Endodermal cell (in vitro differentiated cells): ENCODE results near the gene S1PR1. TPM values are rescaled to one million over a fixed set of nuclear protein-coding genes. Genes with fewer than 3 reads are reported as not detected.

Source experiments
- DNase-seq: peaks from one replicate; pipeline ENCODE4 v3.0.0-alpha.2; 2017
- H3K27ac ChIP-seq: 2 replicates; pipeline ENCODE4 v1.5.1; 2013; ENCODE audit warnings: mild to moderate bottlenecking, low read depth, low read length, moderate library complexity
- H3K27me3 ChIP-seq: 2 replicates; pipeline ENCODE4 v1.6.1; 2013; ENCODE audit warnings: mild to moderate bottlenecking, low read length, moderate library complexity; ENCODE audit not compliant: insufficient read depth, control insufficient read depth, poor library complexity, severe bottlenecking
- H3K36me3 ChIP-seq: 2 replicates; pipeline ENCODE4 v1.7.0; 2013; ENCODE audit warnings: mild to moderate bottlenecking, low read length, moderate library complexity; ENCODE audit not compliant: control insufficient read depth, insufficient read depth
- H3K4me1 ChIP-seq: one replicate; pipeline ENCODE4 v1.7.0; 2013; ENCODE audit warnings: low read length; ENCODE audit not compliant: control insufficient read depth, insufficient read depth
- H3K4me3 ChIP-seq: 2 replicates; pipeline ENCODE4 v1.5.1; 2013; ENCODE audit warnings: mild to moderate bottlenecking, low read length, moderate library complexity
- H3K9ac ChIP-seq: 2 replicates; pipeline ENCODE4 v1.6.1; 2013; ENCODE audit warnings: mild to moderate bottlenecking, low read length, moderate library complexity; ENCODE audit not compliant: poor library complexity, severe bottlenecking; ENCODE audit errors: extremely low read depth
- H3K9me3 ChIP-seq: 2 replicates; pipeline ENCODE4 v1.6.1; 2013; ENCODE audit warnings: mild to moderate bottlenecking, low read length, moderate library complexity; ENCODE audit not compliant: control insufficient read depth
- H3K27ac Mint-ChIP-seq: 2 replicates; pipeline ENCODE4 v1.8.0; 2020; ENCODE audit warnings: mixed read lengths
- H3K27me3 Mint-ChIP-seq: 2 replicates; pipeline ENCODE4 v1.8.0; 2021; ENCODE audit warnings: mild to moderate bottlenecking, mixed read lengths; ENCODE audit not compliant: insufficient read depth
- H3K36me3 Mint-ChIP-seq: 2 replicates; pipeline ENCODE4 v1.8.0; 2020; ENCODE audit warnings: low read depth, mixed read lengths
- H3K4me1 Mint-ChIP-seq: 2 replicates; pipeline ENCODE4 v1.8.0; 2020; ENCODE audit warnings: mixed read lengths
- H3K4me3 Mint-ChIP-seq: 2 replicates; pipeline ENCODE4 v1.8.0; 2020; ENCODE audit warnings: mild to moderate bottlenecking, moderate library complexity, mixed read lengths
- H3K9me3 Mint-ChIP-seq: 2 replicates; pipeline ENCODE4 v1.8.0; 2020; ENCODE audit warnings: mild to moderate bottlenecking, mixed read lengths
- WGBS, 2 experiments: methylation state at CpG; one replicate each; pipeline versions ENCODE4 v1.1.5 to v1.1.7; 2013; ENCODE audit warnings: missing lambda C conversion rate in 2 of 2, mixed read lengths in 1 of 2; ENCODE audit not compliant: insufficient coverage in 1 of 2, insufficient read length in 1 of 2; 5-methylcytosine and 5-hydroxymethylcytosine counted together
- total RNA-seq, 2 donors: library from RNA; stranded (reverse); fragmentation: NEBNext Ultra II Directional in 1 of 2; extraction: Animal tissue kit (Norgen Biotek cat#: 25700) in 1 of 2; gene quantifications; 2 replicates in 1 of 2; 3 replicates in 1 of 2; pipeline ENCODE4 v1.2.1, GENCODE V29; 2021
- TF ChIP-seq, protein P1 (sequence below): fragments of 200-600 bp; sonication (generic); conservative IDR thresholded peaks from 2 replicates; pipeline ENCODE4 v1.5.0; 2021; ENCODE audit warnings: antibody characterized with exemption, mild to moderate bottlenecking

The S1PR1 gene
- total RNA-seq, 2 donors from 2014 or later = 0.35 to 0.53 TPM

- Mint-ChIP-seq H3K4me3 (no peak overlapping the region), H3K36me3 (no peaks in the 10 kb centered on the region), H3K27me3 (peaks cover 52% of the 10 kb centered on the region), H3K9me3 (no peaks in the 10 kb centered on the region), H3K4me1 (peaks cover 17% of the 10 kb centered on the region), H3K27ac (no peak overlapping the region)
- WGBS, 2 experiments = 88 to 90% methylated on average over 7 to 10 of the region's 10 CpGs
- H3K4me1 ChIP-seq = no peaks in the 10 kb centered on the region
- peaks cover 34% of the 10 kb centered on the region for H3K27me3 ChIP-seq
- H3K36me3 ChIP-seq = no peaks in the 10 kb centered on the region
- TF ChIP-seq, protein P1, sequence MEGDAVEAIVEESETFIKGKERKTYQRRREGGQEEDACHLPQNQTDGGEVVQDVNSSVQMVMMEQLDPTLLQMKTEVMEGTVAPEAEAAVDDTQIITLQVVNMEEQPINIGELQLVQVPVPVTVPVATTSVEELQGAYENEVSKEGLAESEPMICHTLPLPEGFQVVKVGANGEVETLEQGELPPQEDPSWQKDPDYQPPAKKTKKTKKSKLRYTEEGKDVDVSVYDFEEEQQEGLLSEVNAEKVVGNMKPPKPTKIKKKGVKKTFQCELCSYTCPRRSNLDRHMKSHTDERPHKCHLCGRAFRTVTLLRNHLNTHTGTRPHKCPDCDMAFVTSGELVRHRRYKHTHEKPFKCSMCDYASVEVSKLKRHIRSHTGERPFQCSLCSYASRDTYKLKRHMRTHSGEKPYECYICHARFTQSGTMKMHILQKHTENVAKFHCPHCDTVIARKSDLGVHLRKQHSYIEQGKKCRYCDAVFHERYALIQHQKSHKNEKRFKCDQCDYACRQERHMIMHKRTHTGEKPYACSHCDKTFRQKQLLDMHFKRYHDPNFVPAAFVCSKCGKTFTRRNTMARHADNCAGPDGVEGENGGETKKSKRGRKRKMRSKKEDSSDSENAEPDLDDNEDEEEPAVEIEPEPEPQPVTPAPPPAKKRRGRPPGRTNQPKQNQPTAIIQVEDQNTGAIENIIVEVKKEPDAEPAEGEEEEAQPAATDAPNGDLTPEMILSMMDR = no peak
- H3K9ac ChIP-seq = no peak overlapping the region
- H3K4me3 ChIP-seq = no peak overlapping the region
- no peak for DNase-seq
- H3K27ac ChIP-seq = no peak overlapping the region
- no peaks in the 10 kb centered on the region for H3K9me3 ChIP-seq
Observed at GRCh38 chr1:101240041-101240430, 3.2 kb downstream of the S1PR1 start.

DNA sequence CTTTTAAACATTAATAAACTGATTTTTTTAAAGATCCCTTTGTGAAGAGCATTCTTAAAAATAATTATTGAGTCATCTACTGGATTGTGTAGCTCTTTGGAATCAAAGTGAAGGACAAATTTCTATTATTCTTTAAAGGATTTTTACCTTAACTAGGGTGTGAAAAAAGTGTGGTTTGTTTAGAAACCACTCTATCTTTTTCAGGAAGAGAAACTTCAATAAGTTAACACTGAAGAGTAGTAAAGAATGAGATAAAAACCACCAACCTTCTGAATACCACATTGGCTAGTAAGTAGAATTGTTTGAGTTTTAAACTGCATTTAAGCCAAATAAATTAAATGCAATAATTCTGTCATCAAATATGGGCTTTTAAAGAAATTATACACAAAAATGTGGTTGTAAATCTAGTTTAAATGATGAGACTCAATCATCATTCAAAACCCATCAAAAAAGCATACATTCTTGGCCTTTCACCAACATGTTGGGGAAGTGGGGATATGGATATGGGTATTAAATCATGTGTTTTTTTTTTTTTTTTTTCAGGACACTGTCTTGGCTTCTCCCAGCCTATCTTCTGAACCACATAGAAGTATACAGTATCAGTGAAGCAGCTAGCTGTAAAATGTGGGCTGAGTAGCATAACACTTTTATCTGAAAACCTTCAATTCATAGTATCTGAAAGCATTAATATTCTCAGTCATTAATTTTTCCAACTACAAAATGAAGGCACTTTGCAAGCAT lies 4.8 kb downstream of the S1PR1 start:
- no peaks in the 10 kb centered on the region for H3K4me1 ChIP-seq
- no peaks in the 10 kb centered on the region for H3K36me3 ChIP-seq
- H3K27ac ChIP-seq = no peak overlapping the region
- no peak overlapping the region for H3K4me3 ChIP-seq
- H3K9ac ChIP-seq = no peak overlapping the region
- H3K36me3 Mint-ChIP-seq = no peaks in the 10 kb centered on the region
- TF ChIP-seq, protein P1 = no peak
- peaks cover 18% of the 10 kb centered on the region for H3K27me3 ChIP-seq
- no peak overlapping the region for H3K4me3 Mint-ChIP-seq
- no peaks in the 10 kb centered on the region for H3K9me3 ChIP-seq
- no peaks in the 10 kb centered on the region for H3K9me3 Mint-ChIP-seq
- H3K27me3 Mint-ChIP-seq = peaks cover 45% of the 10 kb centered on the region
- no peak overlapping the region for H3K27ac Mint-ChIP-seq
- H3K4me1 Mint-ChIP-seq = peaks cover 10% of the 10 kb centered on the region
- DNase-seq = no peak

DNA sequence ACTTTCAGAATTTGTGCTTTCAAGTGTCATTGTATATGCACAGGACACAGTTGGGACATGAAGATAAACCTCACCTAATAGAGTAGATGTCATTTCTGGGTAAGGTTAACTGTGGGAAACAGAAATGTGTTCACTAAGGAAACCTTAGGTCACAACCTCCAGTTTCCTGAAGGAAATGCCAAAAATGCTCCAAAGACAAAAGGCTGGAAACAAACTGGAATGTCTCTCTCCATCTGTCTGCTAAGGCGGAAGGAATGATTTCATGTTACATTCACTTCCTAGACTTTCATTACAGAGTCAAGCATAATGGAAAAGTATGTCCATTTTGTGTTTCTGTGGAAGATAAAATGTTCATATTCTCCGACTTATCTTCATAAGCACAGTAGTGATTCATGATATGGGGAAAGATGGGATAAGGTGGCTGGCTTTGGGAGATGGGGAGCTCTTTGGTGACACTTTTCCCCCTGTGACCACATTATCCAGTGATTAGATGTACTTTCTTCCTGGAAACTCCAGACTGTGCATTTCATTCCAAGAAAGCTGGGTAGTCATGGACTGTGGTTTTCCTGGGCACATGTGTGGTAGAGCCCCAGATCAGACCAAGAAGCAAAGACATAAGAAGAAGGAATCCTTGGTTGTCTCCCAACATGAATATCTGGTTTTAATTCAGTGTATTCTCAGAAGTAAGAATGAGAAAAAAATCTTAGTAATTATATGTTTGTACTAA lies 5.7 kb downstream of the S1PR1 start:
- H3K9ac ChIP-seq = no peak overlapping the region
- Mint-ChIP-seq H3K9me3 (no peaks in the 10 kb centered on the region), H3K36me3 (no peaks in the 10 kb centered on the region), H3K27me3 (peaks cover 42% of the 10 kb centered on the region), H3K4me3 (no peak overlapping the region), H3K4me1 (peaks cover 6% of the 10 kb centered on the region), H3K27ac (no peak overlapping the region)
- H3K27ac ChIP-seq = no peak overlapping the region
- no peak overlapping the region for H3K4me3 ChIP-seq
- TF ChIP-seq, protein P1 = no peak
- H3K36me3 ChIP-seq = no peaks in the 10 kb centered on the region
- no peak for DNase-seq
- WGBS, 2 experiments = 97 to 100% methylated on average over 1 to 2 of the region's 2 CpGs
- H3K4me1 ChIP-seq = no peaks in the 10 kb centered on the region
- H3K27me3 ChIP-seq = peaks cover 10% of the 10 kb centered on the region
- no peaks in the 10 kb centered on the region for H3K9me3 ChIP-seq
